Left lung (tissue), 10 donors: ENCODE data around the gene BLOC1S3. TPM values are rescaled to one million over a fixed set of nuclear protein-coding genes. Genes with fewer than 3 reads are reported as not detected.

Source experiments
- ATAC-seq: fragments of 200-7000 bp; cut with Tn5 transposase; one replicate; pipeline ENCODE4 v1.9.1; 2020; ENCODE audit warnings: moderate library complexity
- DNase-seq, 4 donors: peaks; one replicate each; pipeline ENCODE4 v3.0.0-alpha.2; 2013 to 2020
- H3K27ac ChIP-seq, 2 donors: fragments of 200-600 bp; sonication (generic) in 1 of 2; one replicate each; pipeline versions ENCODE4 v1.5.0 to v1.8.0; 2020 to 2021
- H3K27me3 ChIP-seq, 2 donors: fragments of 200-600 bp; sonication (generic) in 1 of 2; one replicate each; pipeline versions ENCODE4 v1.5.0 to v1.8.0; 2020 to 2021
- H3K36me3 ChIP-seq, 2 donors: fragments of 200-600 bp; sonication (generic) in 1 of 2; one replicate each; pipeline versions ENCODE4 v1.5.0 to v1.8.0; 2020 to 2021
- H3K4me1 ChIP-seq, 2 donors: fragments of 200-600 bp; one replicate each; pipeline ENCODE4 v1.8.0; 2021
- H3K4me3 ChIP-seq, 2 donors: fragments of 200-600 bp; sonication (generic) in 1 of 2; one replicate each; pipeline versions ENCODE4 v1.5.0 to v1.8.0; 2020 to 2021; ENCODE audit warnings: mild to moderate bottlenecking in 1 of 2
- H3K9me3 ChIP-seq, 2 donors: fragments of 200-600 bp; sonication (generic) in 1 of 2; one replicate each; pipeline versions ENCODE4 v1.5.0 to v1.8.0; 2020 to 2021
- CTCF ChIP-seq, 2 donors: fragments of 200-600 bp; sonication (generic) in 1 of 2; IDR thresholded peaks; one replicate each; pipeline versions ENCODE4 v1.5.0 to v1.8.0; 2021; ENCODE audit warnings: antibody characterized with exemption in 2 of 2
- intact Hi-C, 2 donors: fragments of 100-400 bp; cut with DNase I; formaldehyde crosslinking; loops; one replicate each; pipeline versions ENCODE4 v1.11.2 to v1.14.2; 2022
- polyA plus RNA-seq, 6 donors: library from polyadenylated mRNA; unstranded; fragments of 120-200 nt; gene quantifications; one replicate each; pipeline ENCODE4 v1.2.1, GENCODE V29; 2013; ENCODE audit not compliant: insufficient read length in 6 of 6
- total RNA-seq, 2 donors: library from RNA; stranded (reverse); fragmentation: NEBNext Ultra II Directional; extraction: Animal tissue kit (Norgen Biotek cat#: 25700); gene quantifications; one replicate each; pipeline ENCODE4 v1.2.1, GENCODE V29; 2021
- donor health status: DM: no; HTN: yes; CAD: no.
- donor health status: DM: no; HTN: no; CAD: no.

The BLOC1S3 gene
- total and polyA plus RNA-seq, 8 donors, result 7.8 to 15.8 (median 9.8) TPM

- intact Hi-C loops, result no loop called here
- Histone ChIP-seq H3K36me3 (peaks cover 0 to 25% of the 10 kb centered on the region in 2 donors), H3K4me3 (no peak overlapping the region), H3K4me1 (peaks cover 22 to 29% of the 10 kb centered on the region in 2 donors), H3K27ac (no peak overlapping the region), H3K27me3 (peaks cover 29 to 61% of the 10 kb centered on the region in 2 donors), H3K9me3 (no peaks in the 10 kb centered on the region)
- ATAC-seq, result no peak
- no peak for TF ChIP-seq CTCF (IDR thresholded peaks at IDR 0.05)
- no peak for DNase-seq
These were observed 27.3 kb upstream of the BLOC1S3 start for GRCh38 chr19:45151320-45151719.

GRCh38 chr19:45151821-45152503 is 26.6 kb upstream of the BLOC1S3 start:
- intact Hi-C loops, result no loop called here
- no peak for TF ChIP-seq CTCF (IDR thresholded peaks at IDR 0.05)
- no peak for DNase-seq
- peaks cover 0 to 18% of the 10 kb centered on the region in 2 donors for H3K36me3 ChIP-seq
- peaks cover 29 to 67% of the 10 kb centered on the region in 2 donors for H3K27me3 ChIP-seq
- no peaks in the 10 kb centered on the region for H3K9me3 ChIP-seq
- no peak for ATAC-seq
- H3K27ac ChIP-seq, result no peak overlapping the region
- H3K4me1 ChIP-seq, result peaks cover 22 to 29% of the 10 kb centered on the region in 2 donors
- peak overlapping the region in 1 of 2 donors; percentile 17 for H3K4me3 ChIP-seq

- Histone ChIP-seq H3K9me3 (no peaks in the 10 kb centered on the region), H3K27me3 (peaks cover 29 to 75% of the 10 kb centered on the region in 2 donors), H3K4me1 (peaks cover 22 to 29% of the 10 kb centered on the region in 2 donors), H3K36me3 (peaks cover 0 to 11% of the 10 kb centered on the region in 2 donors), H3K27ac (no peak overlapping the region), H3K4me3 (peak overlapping the region in 1 of 2 donors; percentile 17)
- no peak for TF ChIP-seq CTCF (IDR thresholded peaks at IDR 0.05)
- intact Hi-C loops, result no loop called here
- ATAC-seq (peak; percentile 66), DNase-seq (peak in 1 of 4 donors; percentile 48)
These were observed 25.9 kb upstream of the BLOC1S3 start for GRCh38 chr19:45152504-45153338.

- Histone ChIP-seq H3K4me1 (peaks cover 22 to 29% of the 10 kb centered on the region in 2 donors), H3K27me3 (peaks cover 29 to 83% of the 10 kb centered on the region in 2 donors), H3K9me3 (no peaks in the 10 kb centered on the region), H3K27ac (no peak overlapping the region), H3K36me3 (peaks cover 0 to 4% of the 10 kb centered on the region in 2 donors), H3K4me3 (peak overlapping the region in 1 of 2 donors; percentile 17)
- ATAC-seq (peak; percentile 61), DNase-seq (peak in 1 of 4 donors; percentile 44)
- intact Hi-C loops, result no loop called here
- TF ChIP-seq CTCF (IDR thresholded peaks at IDR 0.05), result no peak
These were observed 25.1 kb upstream of the BLOC1S3 start for GRCh38 chr19:45153339-45154063.
